ENCODE data around the gene YEATS2.
"Not testable (repeated sequence)": the region's sequence is repeated elsewhere in the genome, so short reads cannot be mapped to it uniquely, and the experiment has no call there.

YEATS2 gene

GRCh38 chr3:183714622-183715021 lies 17.0 kb downstream of the YEATS2 start:
- DNase-seq (ENCODE audit: low spot score): peak; percentile 74

DNA sequence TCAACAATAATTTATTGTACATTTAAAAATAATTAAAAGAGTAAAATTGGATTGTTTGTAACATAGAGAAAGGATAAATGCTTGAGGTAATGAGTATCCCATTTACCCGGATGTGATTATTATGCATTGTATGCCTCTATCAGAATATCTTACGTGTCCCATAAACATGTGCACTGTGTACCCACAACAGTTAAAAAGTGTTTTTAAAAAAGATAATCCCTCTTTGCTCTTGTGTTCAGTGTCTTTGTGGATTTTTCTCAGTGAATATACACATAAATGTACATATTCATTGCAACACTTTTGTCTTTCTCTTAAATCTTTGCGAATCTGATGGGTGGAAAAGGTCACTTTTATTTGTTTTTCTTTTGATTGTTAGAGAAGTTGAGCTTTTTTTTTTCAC lies 20.4 kb downstream of the YEATS2 start:
- DNase-seq (ENCODE audit: low spot score): no peak

DNA sequence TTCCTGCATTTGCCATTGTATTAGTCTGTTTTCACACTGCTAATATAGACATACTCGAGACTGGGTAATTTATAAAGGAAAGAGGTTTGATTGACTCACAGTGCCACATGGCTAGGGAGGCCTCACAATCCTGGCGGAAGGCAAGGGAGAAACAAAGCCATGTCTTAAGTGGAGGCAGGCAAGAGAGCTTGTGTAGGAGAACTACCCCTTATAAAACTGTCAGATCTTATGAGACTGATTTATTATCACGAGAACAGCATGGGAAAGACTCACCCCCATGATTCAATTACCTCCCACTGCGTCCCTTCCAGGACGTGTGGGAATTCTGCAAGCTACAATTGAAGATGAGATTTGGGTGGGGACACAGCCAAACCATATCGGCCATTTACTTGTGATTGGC lies 27.8 kb downstream of the YEATS2 start:
- no peak for DNase-seq (ENCODE audit: low spot score)

- DNase-seq (ENCODE audit: low spot score): no peak
Observed at GRCh38 chr3:183728204-183728603, 30.6 kb downstream of the YEATS2 start.

DNA sequence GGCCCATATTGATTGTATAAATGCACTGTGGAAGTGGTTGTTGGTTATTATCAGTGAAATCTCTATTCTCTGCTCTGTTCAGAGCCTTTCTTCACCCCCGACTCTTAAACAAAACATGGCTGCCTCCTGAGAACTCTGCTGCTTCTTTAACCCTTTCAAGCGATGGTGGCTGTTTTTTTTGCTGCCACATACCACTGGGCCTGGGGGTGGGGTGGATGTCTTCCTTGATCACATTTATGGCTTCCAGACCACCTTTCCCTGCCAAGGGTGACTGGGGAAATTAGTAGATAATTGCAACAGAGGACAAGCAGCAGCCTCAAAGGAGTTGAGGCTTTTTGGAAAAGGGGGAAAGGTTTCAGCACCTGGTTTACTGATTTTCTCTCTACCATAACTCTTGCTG lies 32.8 kb downstream of the YEATS2 start:
- no peak for DNase-seq (ENCODE audit: low spot score)

- DNase-seq (ENCODE audit: low spot score): no peak
Observed at GRCh38 chr3:183731611-183732010, 34.0 kb downstream of the YEATS2 start.

- no peak for DNase-seq (ENCODE audit: low spot score)
Observed at GRCh38 chr3:183733553-183733952, 36.0 kb downstream of the YEATS2 start.

- no peak for DNase-seq (ENCODE audit: low spot score)
Observed at GRCh38 chr3:183734750-183735494, 37.3 kb downstream of the YEATS2 start.

GRCh38 chr3:183737116-183737515 lies 39.5 kb downstream of the YEATS2 start:
- no peak for DNase-seq (ENCODE audit: low spot score)

- not testable (repeated sequence) for DNase-seq (ENCODE audit: low spot score)
Observed at GRCh38 chr3:183740154-183740553, 42.6 kb downstream of the YEATS2 start.

DNA sequence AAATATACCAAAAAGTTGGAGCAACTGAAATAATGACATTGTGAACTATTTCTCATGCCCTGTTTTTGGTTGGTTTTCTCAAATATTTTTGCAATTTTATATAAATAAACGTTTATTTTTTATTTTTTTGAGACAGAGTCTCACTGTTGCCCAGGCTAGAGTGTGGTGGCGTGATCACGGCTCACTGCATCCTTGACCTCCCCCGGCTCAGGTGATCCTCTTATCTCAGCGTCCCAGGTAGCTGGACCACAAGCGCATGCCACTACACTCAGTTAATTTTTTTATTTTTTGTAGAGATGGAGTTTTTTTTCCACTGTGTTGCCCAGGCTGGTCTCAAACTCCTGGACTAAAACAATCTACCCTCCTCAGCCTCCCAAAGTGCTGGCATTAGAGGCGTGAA lies 45.6 kb downstream of the YEATS2 start:
- no peak for DNase-seq (ENCODE audit: low spot score)

DNA sequence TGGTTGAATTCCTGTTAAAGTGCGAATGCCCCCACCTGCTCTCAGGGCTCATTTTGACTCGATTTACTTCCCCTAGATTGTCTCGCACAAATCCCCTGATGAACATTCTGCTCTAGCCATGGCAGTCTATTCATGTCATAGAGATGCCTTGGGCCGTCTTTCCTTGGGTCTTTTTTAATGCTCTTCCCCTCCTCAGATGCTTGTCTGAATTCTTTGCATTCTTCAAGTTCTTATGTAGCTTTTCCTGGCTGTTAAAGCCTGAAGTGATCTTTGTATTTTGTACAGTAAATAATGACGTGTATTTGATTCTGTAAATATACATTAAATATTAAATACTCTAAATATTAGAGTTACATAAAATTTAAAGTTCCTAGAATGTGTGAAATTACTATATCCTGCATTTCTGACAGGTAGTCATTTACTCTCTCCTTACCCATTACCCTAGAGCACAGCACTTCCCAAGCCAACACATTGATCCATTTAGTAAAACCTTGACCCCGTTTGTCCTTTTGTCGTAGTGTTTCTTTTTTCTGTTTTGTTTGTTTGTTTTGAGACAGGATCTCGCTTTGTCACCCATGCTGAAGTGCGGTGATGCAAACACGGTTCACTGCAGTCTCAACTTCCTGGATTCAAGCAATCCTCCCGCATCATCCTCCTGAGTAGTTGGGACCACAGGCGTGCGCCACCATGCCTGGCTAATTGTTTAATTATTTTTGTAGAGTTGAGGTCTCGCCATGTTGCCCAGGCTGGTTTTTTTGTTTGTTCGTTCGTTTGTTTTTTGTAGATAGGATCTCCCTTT lies 47.9 kb downstream of the YEATS2 start:
- DNase-seq (ENCODE audit: low spot score): no peak

DNA sequence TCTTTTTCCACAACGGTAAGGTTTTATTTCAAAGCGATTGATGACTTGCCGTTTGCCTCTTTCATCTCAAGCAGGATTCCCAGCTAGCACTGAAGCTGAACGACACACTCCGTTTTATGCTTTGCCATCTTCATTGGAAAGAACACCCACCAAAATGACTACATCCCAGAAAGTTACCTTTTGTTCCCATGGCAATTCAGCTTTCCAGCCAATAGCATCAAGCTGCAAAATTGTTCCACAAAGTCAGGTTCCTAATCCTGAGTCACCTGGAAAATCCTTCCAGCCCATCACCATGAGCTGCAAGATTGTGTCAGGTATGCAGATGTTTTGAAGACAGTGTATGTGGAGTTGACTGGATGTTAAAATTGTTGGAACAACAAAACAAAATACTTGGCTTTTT lies 56.5 kb downstream of the YEATS2 start:
- no peak for DNase-seq (ENCODE audit: low spot score)

- DNase-seq (ENCODE audit: low spot score): no peak
Observed at GRCh38 chr3:183762304-183762703, 64.7 kb downstream of the YEATS2 start.

GRCh38 chr3:183764847-183765731 lies 67.5 kb downstream of the YEATS2 start:
- DNase-seq (ENCODE audit: low spot score): no peak

- no peak for DNase-seq (ENCODE audit: low spot score)
Observed at GRCh38 chr3:183766107-183766506, 68.5 kb downstream of the YEATS2 start.

DNA sequence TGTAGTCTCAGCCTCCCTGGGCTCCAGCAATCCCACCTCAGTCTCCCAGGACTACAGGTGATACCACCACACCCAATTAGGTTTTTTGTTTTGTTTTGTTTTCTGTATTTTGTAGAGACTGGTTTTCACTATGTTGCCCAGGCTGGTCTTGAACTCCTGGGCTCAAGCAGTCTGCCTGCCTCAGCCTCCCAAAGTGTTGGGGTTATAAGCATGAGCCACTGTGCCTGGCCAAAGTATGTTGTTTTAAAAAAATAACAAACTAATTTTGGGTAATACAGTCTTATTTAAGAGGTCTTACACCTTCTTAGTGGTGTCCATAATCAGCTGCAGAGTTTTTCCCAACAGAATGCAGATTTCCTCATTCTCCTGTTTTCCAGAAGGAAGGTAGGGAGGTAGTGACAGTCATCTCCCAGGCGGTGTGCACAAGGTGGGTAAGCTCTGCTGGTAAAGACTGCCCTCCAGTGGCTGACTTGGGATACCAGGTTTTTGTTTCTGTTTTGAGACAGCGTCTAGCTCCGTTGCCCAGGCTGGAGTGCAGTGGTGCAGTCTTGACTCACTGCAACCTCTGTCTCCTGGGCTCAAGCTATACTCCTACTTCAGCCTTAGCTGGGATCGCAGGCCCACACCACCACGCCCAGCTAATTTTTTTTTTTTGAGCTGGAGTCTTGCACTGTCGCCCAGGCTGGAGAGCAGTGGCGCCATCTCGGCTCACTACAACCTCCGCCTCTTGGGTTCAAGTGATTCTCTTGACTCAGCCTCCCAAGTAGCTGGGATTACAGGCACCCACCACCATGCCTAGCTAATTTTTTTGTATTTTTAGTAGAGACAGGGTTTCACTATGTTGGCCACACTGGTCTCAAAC lies 69.4 kb downstream of the YEATS2 start:
- DNase-seq (ENCODE audit: low spot score): peak; percentile 81

DNA sequence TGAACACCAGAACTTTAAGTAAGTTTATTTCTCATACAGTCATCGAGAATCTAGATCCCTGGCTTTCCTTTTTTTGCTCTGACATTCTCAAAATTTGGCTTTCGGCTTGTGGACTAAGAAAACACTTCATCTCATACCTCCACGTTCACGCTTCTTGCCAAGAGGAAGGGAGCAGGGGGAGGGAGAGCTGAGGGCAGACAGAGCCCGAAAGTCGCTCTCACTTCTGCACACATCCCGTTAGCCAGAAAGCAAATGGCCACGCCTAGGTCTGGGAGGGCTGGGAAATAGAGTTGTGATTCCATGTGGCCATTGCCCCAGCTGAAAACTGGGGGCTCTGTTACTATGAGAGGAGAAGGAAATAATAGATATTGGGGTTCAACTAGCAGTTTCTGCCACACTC lies 70.5 kb downstream of the YEATS2 start:
- DNase-seq (ENCODE audit: low spot score): no peak

DNA sequence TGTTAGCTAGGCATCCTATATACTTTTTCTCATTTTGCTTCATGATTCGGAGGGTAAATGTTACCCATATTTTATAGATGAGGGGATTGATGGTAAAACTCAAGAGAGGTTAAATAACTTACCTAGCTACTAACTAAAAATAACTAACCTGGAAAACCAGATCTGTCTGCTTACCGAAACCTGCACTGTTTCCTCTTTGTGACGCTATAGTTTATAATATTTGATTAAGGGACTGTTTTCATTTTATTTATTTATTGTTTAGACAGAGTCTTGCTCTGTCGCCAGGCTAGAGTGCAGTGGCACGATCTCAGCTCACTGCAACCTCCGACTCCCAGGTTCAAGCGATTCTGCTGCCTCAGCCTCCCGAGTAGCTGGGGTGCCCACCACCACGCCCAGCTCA lies 71.9 kb downstream of the YEATS2 start:
- no peak for DNase-seq (ENCODE audit: low spot score)

DNA sequence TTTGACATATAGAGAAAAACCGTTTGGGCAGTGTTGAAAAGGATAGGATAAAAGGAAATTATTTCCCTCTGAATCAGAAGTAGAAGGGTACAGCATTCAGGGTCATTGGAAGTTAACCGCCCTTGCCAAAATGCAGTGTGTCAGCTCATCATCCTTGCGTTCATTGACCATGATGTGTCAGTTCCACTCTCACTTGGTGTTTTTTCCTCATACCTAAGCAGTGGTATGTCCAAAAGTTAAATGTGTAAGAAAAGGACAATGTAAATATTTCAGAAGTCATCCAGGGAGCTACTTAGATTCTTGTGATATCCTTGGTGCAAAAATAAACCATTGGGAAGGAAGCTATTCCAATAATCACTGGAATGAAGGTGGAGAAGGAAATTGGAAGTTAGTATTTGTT lies 77.0 kb downstream of the YEATS2 start:
- DNase-seq (ENCODE audit: low spot score): no peak

DNA sequence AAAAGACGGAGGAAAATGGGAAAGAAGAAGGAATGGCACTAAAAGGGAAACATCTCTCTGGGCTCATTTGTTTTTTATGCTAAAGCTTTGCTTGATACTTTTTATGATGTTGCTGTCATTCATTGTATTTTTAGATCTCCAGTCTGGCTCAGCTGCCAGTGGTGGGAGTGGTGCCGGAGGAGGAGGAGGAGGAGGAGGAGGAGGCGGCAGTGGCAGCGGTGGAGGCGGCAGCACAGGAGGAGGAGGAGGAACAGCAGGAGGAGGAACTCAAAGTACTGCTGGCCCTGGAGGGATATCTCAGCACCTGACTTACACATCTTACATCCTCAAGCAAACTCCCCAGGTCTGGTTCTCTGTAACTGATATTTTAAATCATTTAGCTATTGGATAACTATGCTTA lies 78.2 kb downstream of the YEATS2 start:
- no peak for DNase-seq (ENCODE audit: low spot score)

GRCh38 chr3:183776451-183776850 lies 78.9 kb downstream of the YEATS2 start:
- not testable (repeated sequence) for DNase-seq (ENCODE audit: low spot score)
